Activated B cell treated with CpG ODN at 0.5 μM for 24 hours (primary cell): Measurements from ENCODE around the gene HTR1A. TPM values are rescaled to one million over a fixed set of nuclear protein-coding genes. Genes with fewer than 3 reads are reported as not detected.

ENCODE experiments used
- ATAC-seq: fragments of 200-7000 bp; cut with Tn5 transposase; one replicate; pipeline ENCODE4 v1.10.0; 2021; ENCODE audit warnings: low read depth, mild to moderate bottlenecking, moderate library complexity
- CTCF ChIA-PET: fragments of 350-600 bp; sonication (Branson Sonifier 250); formaldehyde crosslinking; loops from one replicate; lab custom pipeline; 2021; ENCODE audit warnings: antibody characterized with exemption; lab: Charles Lee
- POLR2A ChIA-PET: fragments of 350-600 bp; sonication (Branson Sonifier 250); formaldehyde crosslinking; loops from one replicate; lab custom pipeline; 2021; ENCODE audit warnings: antibody characterized with exemption; lab: Charles Lee
- DNase-seq: peaks from one replicate; pipeline ENCODE4 v3.0.0; 2022
- H3K27ac Mint-ChIP-seq: one replicate; pipeline ENCODE4 v1.8.0; 2020; ENCODE audit warnings: mixed read lengths
- H3K27me3 Mint-ChIP-seq: one replicate; pipeline ENCODE4 v1.8.0; 2021; ENCODE audit warnings: mixed read lengths
- H3K36me3 Mint-ChIP-seq: one replicate; pipeline ENCODE4 v1.8.0; 2021; ENCODE audit warnings: low read depth, mixed read lengths
- H3K4me1 Mint-ChIP-seq: one replicate; pipeline ENCODE4 v1.8.0; 2021; ENCODE audit warnings: mixed read lengths
- H3K4me3 Mint-ChIP-seq: one replicate; pipeline ENCODE4 v1.8.0; 2020; ENCODE audit warnings: mild to moderate bottlenecking, mixed read lengths
- H3K9me3 Mint-ChIP-seq: one replicate; pipeline ENCODE4 v1.8.0; 2020; ENCODE audit warnings: mixed read lengths
- CTCF ChIP-seq: fragments of 200-600 bp; IDR thresholded peaks from one replicate; pipeline ENCODE4 v1.8.0; 2022; ENCODE audit warnings: antibody characterized with exemption, mild to moderate bottlenecking
- intact Hi-C: fragments of 100-400 bp; cut with micrococcal nuclease; formaldehyde crosslinking; loops from one replicate; pipeline ENCODE4 v1.15.1; 2024
- total RNA-seq: library from RNA; stranded (reverse); gene quantifications from 2 replicates; pipeline ENCODE4 v1.2.3, GENCODE V29; 2022

Gene HTR1A
- total RNA-seq, 1 donor from 2014 or later, result not detected

GRCh38 chr5:63959177-63959982 is 2.9 kb downstream of the HTR1A start:
- intact Hi-C loops, result no loop called here
- no peak for DNase-seq
- POLR2A ChIA-PET, result no interaction called here
- H3K4me1 Mint-ChIP-seq, result no peaks in the 10 kb centered on the region
- no peak for TF ChIP-seq CTCF
- CTCF ChIA-PET, result no interaction called here
- H3K4me3 Mint-ChIP-seq, result no peak overlapping the region
- peaks cover 26% of the 10 kb centered on the region for H3K27me3 Mint-ChIP-seq
- ATAC-seq, result no peak
- no peak overlapping the region for H3K27ac Mint-ChIP-seq
- H3K36me3 Mint-ChIP-seq, result no peaks in the 10 kb centered on the region
- H3K9me3 Mint-ChIP-seq, result peaks cover 5% of the 10 kb centered on the region

GRCh38 chr5:63958654-63959053 is 3.6 kb downstream of the HTR1A start:
- intact Hi-C loops, result no loop called here
- no peak for TF ChIP-seq CTCF
- Mint-ChIP-seq H3K36me3 (no peaks in the 10 kb centered on the region), H3K4me3 (no peak overlapping the region), H3K27ac (no peak overlapping the region), H3K4me1 (no peaks in the 10 kb centered on the region), H3K27me3 (peaks cover 26% of the 10 kb centered on the region), H3K9me3 (peaks cover 5% of the 10 kb centered on the region)
- DNase-seq (no peak), ATAC-seq (no peak)
- CTCF ChIA-PET, result no interaction called here
- POLR2A ChIA-PET, result no interaction called here

- no peak for TF ChIP-seq CTCF
These were observed 4.6 kb downstream of the HTR1A start for GRCh38 chr5:63957617-63958016.

GRCh38 chr5:63953217-63953616 is 9.0 kb downstream of the HTR1A start:
- CTCF ChIA-PET, result no interaction called here
- no peaks in the 10 kb centered on the region for H3K9me3 Mint-ChIP-seq
- no peak overlapping the region for H3K4me3 Mint-ChIP-seq
- DNase-seq (no peak), ATAC-seq (no peak)
- no peak overlapping the region for H3K27ac Mint-ChIP-seq
- intact Hi-C loops, result no loop called here
- H3K27me3 Mint-ChIP-seq, result no peaks in the 10 kb centered on the region
- no peaks in the 10 kb centered on the region for H3K4me1 Mint-ChIP-seq
- no peak for TF ChIP-seq CTCF
- POLR2A ChIA-PET, result no interaction called here
- H3K36me3 Mint-ChIP-seq, result no peaks in the 10 kb centered on the region

More at GRCh38 chr5:63957617-63958016, 4.6 kb downstream of the HTR1A start:
- no peak overlapping the region for H3K27ac Mint-ChIP-seq
- H3K27me3 Mint-ChIP-seq, result peaks cover 25% of the 10 kb centered on the region
- peaks cover 5% of the 10 kb centered on the region for H3K9me3 Mint-ChIP-seq
- ATAC-seq (no peak), DNase-seq (no peak)
- intact Hi-C loops, result no loop called here
- H3K36me3 Mint-ChIP-seq, result no peaks in the 10 kb centered on the region
- H3K4me3 Mint-ChIP-seq, result no peak overlapping the region
- no peaks in the 10 kb centered on the region for H3K4me1 Mint-ChIP-seq
- CTCF ChIA-PET, result no interaction called here
- POLR2A ChIA-PET, result no interaction called here

DNA sequence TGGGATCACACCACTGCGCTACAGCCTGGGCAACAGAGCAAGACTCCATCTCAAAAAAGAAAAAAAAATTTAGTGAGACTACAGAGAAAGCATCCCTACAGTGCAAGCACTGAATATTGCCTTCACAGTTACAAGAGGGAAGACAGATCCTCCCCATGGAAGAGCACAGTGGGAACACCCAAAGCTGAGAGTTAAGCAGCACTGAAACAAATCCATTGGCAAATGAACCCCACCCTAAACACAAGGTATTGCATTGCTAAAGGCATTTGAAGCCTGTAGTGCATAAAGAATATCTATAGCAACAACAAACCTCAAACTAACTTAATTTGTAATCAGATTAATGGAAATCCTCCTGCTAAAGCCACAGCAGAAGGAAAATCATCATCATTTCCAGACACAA is 27.1 kb downstream of the HTR1A start:
- H3K36me3 Mint-ChIP-seq, result no peaks in the 10 kb centered on the region
- H3K9me3 Mint-ChIP-seq, result peaks cover 6% of the 10 kb centered on the region
- no peak for ATAC-seq
- no peak for DNase-seq
- intact Hi-C loops, result no loop called here
- no peaks in the 10 kb centered on the region for H3K4me1 Mint-ChIP-seq
- no peak overlapping the region for H3K27ac Mint-ChIP-seq
- no peak overlapping the region for H3K4me3 Mint-ChIP-seq
- no peak for TF ChIP-seq CTCF
- ChIA-PET CTCF (no interaction called here), POLR2A (no interaction called here)
- H3K27me3 Mint-ChIP-seq, result no peaks in the 10 kb centered on the region
